Stomach (tissue), 9 donors: ENCODE data around the gene ATG14. TPM values are rescaled to one million over a fixed set of nuclear protein-coding genes. Genes with fewer than 3 reads are reported as not detected.

ENCODE experiments used
- DNase-seq, 2 donors: peaks; one replicate each; pipeline versions ENCODE4 v3.0.0 to v3.0.0-alpha.2; 2013 to 2019
- H3K27ac ChIP-seq, 5 donors: fragments of 200-600 bp in 4 of 5; sonication (generic) in 4 of 5; one replicate each; pipeline ENCODE4 v1.5.1; 2013 to 2019; ENCODE audit warnings: mild to moderate bottlenecking in 1 of 5, moderate library complexity in 1 of 5
- H3K27me3 ChIP-seq, 3 donors: fragments of 200-600 bp; sonication (generic); one replicate each; pipeline ENCODE4 v1.5.1; 2017 to 2019; ENCODE audit warnings: mixed run types in 1 of 3
- H3K36me3 ChIP-seq, 4 donors: fragments of 200-600 bp; sonication (generic); 1 replicate in 3 of 4; 2 replicates in 1 of 4; pipeline ENCODE4 v1.5.1; 2016 to 2019
- H3K4me1 ChIP-seq, 4 donors: fragments of 200-600 bp; sonication (generic); one replicate each; pipeline ENCODE4 v1.5.1; 2016 to 2019
- H3K4me3 ChIP-seq, 4 donors: fragments of 200-600 bp; sonication (generic) in 3 of 4; one replicate each; pipeline ENCODE4 v1.5.1; 2016 to 2019; ENCODE audit warnings: mild to moderate bottlenecking in 1 of 4
- H3K9me3 ChIP-seq, 4 donors: fragments of 200-600 bp; sonication (generic); one replicate each; pipeline ENCODE4 v1.5.1; 2016 to 2019
- CTCF ChIP-seq, 7 experiments: fragments of 450-650 bp in 4 of 7; fragments of 200-600 bp in 3 of 7; sonication (generic) in 3 of 7; IDR thresholded peaks; one replicate each; pipeline ENCODE4 v1.5.1; 2016 to 2019; ENCODE audit warnings: antibody characterized with exemption in 7 of 7, control low read depth in 2 of 7, mild to moderate bottlenecking in 1 of 7
- EP300 ChIP-seq: sonication (generic); formaldehyde crosslinking; IDR thresholded peaks from one replicate; pipeline ENCODE4 v1.6.1; 2017; ENCODE audit warnings: antibody characterized with exemption
- POLR2A ChIP-seq, 4 donors: fragments of 450-650 bp; IDR thresholded peaks; one replicate each; pipeline ENCODE4 v1.6.1; 2016; ENCODE audit warnings: antibody characterized with exemption in 4 of 4, control low read depth in 2 of 4, mild to moderate bottlenecking in 1 of 4, moderate library complexity in 1 of 4
- POLR2AphosphoS5 ChIP-seq, 3 donors: sonication (generic); formaldehyde crosslinking; IDR thresholded peaks; one replicate each; pipeline ENCODE4 v1.6.1; 2016; ENCODE audit warnings: antibody characterized with exemption in 3 of 3
- WGBS, 5 donors: extraction: QIAGEN DNeasy Blood & Tissue Kit in 3 of 5; methylation state at CpG; one replicate each; pipeline versions ENCODE4 v1.1.5 to v1.1.7; 2013 to 2018; 5-methylcytosine and 5-hydroxymethylcytosine counted together
- intact Hi-C: fragments of 100-400 bp; cut with DNase I; formaldehyde crosslinking; loops from one replicate; pipeline ENCODE4 v1.15.1; 2023; ENCODE audit warnings: low total_unique reads
- polyA plus RNA-seq, 3 donors: library from polyadenylated mRNA; stranded (reverse); fragments of 200-250 nt; gene quantifications; one replicate each; pipeline ENCODE4 v1.2.3, GENCODE V29; 2013
- total RNA-seq, 5 donors: library from RNA; depleted of rRNA; stranded (reverse); fragments of >200 nt; gene quantifications; one replicate each; pipeline versions ENCODE4 v1.1.0 to v1.2.3, GENCODE V29; 2014 to 2016
- donor health status: healthy with polysubstance abuse.
- donor health status: Bipolar disorder and iron deficiency.
- donor health status: healthy.

ATG14 gene
- total and polyA plus RNA-seq, 8 donors: 3.3 to 29.7 (median 5.8) TPM

- Histone ChIP-seq H3K4me1 (peaks cover 30 to 87% (median 58%) of the 10 kb centered on the region in 4 donors), H3K36me3 (no peaks in the 10 kb centered on the region), H3K9me3 (no peaks in the 10 kb centered on the region), H3K27ac (peak overlapping the region; percentile 56 to 80 (median 72)), H3K4me3 (peak overlapping the region in 2 of 4 donors; percentile 10 to 21), H3K27me3 (no peaks in the 10 kb centered on the region)
- WGBS, 5 donors: 15 to 48% (median 36%) methylated on average over 7 of the region's 7 CpGs
- TF ChIP-seq CTCF (IDR thresholded peaks at IDR 0.05) (no peak), EP300 (no peak), POLR2AphosphoS5 (IDR thresholded peaks at IDR 0.05) (no peak), POLR2A (IDR thresholded peaks at IDR 0.05) (no peak)
- intact Hi-C loops: no loop called here
- peak in 1 of 2 donors; percentile 38 for DNase-seq
Measured at GRCh38 chr14:55332654-55333570, 78.7 kb downstream of the ATG14 start.

- intact Hi-C loops: no loop called here
- Histone ChIP-seq H3K36me3 (no peaks in the 10 kb centered on the region), H3K9me3 (no peaks in the 10 kb centered on the region), H3K27ac (peak overlapping the region in 4 of 5 donors; percentile 20 to 43 (median 34)), H3K4me3 (no peak overlapping the region), H3K4me1 (peaks cover 23 to 60% (median 40%) of the 10 kb centered on the region in 4 donors), H3K27me3 (no peaks in the 10 kb centered on the region)
- TF ChIP-seq EP300 (no peak), POLR2A (IDR thresholded peaks at IDR 0.05) (no peak), CTCF (IDR thresholded peaks at IDR 0.05) (no peak), POLR2AphosphoS5 (IDR thresholded peaks at IDR 0.05) (no peak)
- no peak for DNase-seq
- WGBS, 5 donors: 63 to 69% (median 64%) methylated on average over 6 of the region's 6 CpGs
Measured at GRCh38 chr14:55329999-55330710, 81.5 kb downstream of the ATG14 start.

GRCh38 chr14:55328317-55328716, 83.3 kb downstream of the ATG14 start:
- no peaks in the 10 kb centered on the region for H3K36me3 ChIP-seq
- H3K27me3 ChIP-seq: no peaks in the 10 kb centered on the region
- TF ChIP-seq POLR2AphosphoS5 (IDR thresholded peaks at IDR 0.05) (no peak), EP300 (no peak), POLR2A (IDR thresholded peaks at IDR 0.05) (no peak), CTCF (IDR thresholded peaks at IDR 0.05) (no peak)
- peaks cover 7 to 42% (median 23%) of the 10 kb centered on the region in 4 donors for H3K4me1 ChIP-seq
- no peak overlapping the region for H3K27ac ChIP-seq
- intact Hi-C loops: no loop called here
- DNase-seq: no peak
- 63 to 92% (median 90%) methylated on average over 3 of the region's 3 CpGs for WGBS, 5 donors
- no peak overlapping the region for H3K4me3 ChIP-seq
- no peaks in the 10 kb centered on the region for H3K9me3 ChIP-seq

GRCh38 chr14:55327179-55327578, 84.5 kb downstream of the ATG14 start:
- Histone ChIP-seq H3K27ac (no peak overlapping the region), H3K4me1 (peaks cover 0 to 30% (median 12%) of the 10 kb centered on the region in 4 donors), H3K36me3 (no peaks in the 10 kb centered on the region), H3K4me3 (no peak overlapping the region), H3K9me3 (no peaks in the 10 kb centered on the region), H3K27me3 (no peaks in the 10 kb centered on the region)
- WGBS, 5 donors: 63 to 78% (median 74%) methylated on average over 1 of the region's 1 CpG
- no peak for DNase-seq
- intact Hi-C loops: no loop called here
- TF ChIP-seq EP300: no peak
- no peak for TF ChIP-seq POLR2A (IDR thresholded peaks at IDR 0.05)
- no peak for TF ChIP-seq CTCF (IDR thresholded peaks at IDR 0.05)
- TF ChIP-seq POLR2AphosphoS5 (IDR thresholded peaks at IDR 0.05): no peak
